Naive B cell (primary cell): ENCODE results near the gene SFSWAP. TPM values are rescaled to one million over a fixed set of nuclear protein-coding genes. Genes with fewer than 3 reads are reported as not detected.

ENCODE experiments used
- ATAC-seq, 2 donors: fragments of 150-1000 bp; cut with Tn5 transposase; 2 replicates each; pipeline ENCODE4 v1.10.0; 2021; ENCODE audit warnings: low read depth in 2 of 2, mild to moderate bottlenecking in 2 of 2, moderate library complexity in 2 of 2
- DNase-seq: peaks from one replicate; pipeline ENCODE4 v3.0.0; 2022
- H3K27ac Mint-ChIP-seq, 6 donors: one replicate each; pipeline ENCODE4 v1.8.0; 2020 to 2022; ENCODE audit warnings: mild to moderate bottlenecking in 6 of 6, mixed read lengths in 6 of 6, moderate library complexity in 5 of 6, inconsistent platforms in 2 of 6
- H3K27me3 Mint-ChIP-seq, 3 donors: one replicate each; pipeline ENCODE4 v1.8.0; 2021 to 2022; ENCODE audit warnings: mixed read lengths in 3 of 3, mild to moderate bottlenecking in 1 of 3
- H3K36me3 Mint-ChIP-seq, 2 donors: one replicate each; pipeline ENCODE4 v1.8.0; 2020 to 2022; ENCODE audit warnings: mixed read lengths in 2 of 2, inconsistent platforms in 1 of 2, mild to moderate bottlenecking in 1 of 2
- H3K4me1 Mint-ChIP-seq, 3 donors: one replicate each; pipeline ENCODE4 v1.8.0; 2020 to 2022; ENCODE audit warnings: mixed read lengths in 3 of 3, inconsistent platforms in 1 of 3, mild to moderate bottlenecking in 1 of 3, moderate library complexity in 1 of 3
- H3K4me3 Mint-ChIP-seq, 8 donors: one replicate each; pipeline ENCODE4 v1.8.0; 2020 to 2022; ENCODE audit warnings: mild to moderate bottlenecking in 8 of 8, mixed read lengths in 8 of 8, moderate library complexity in 8 of 8, inconsistent platforms in 2 of 8
- H3K9me3 Mint-ChIP-seq, 7 donors: one replicate each; pipeline ENCODE4 v1.8.0; 2020 to 2022; ENCODE audit warnings: mixed read lengths in 7 of 7, mild to moderate bottlenecking in 5 of 7, inconsistent platforms in 2 of 7, moderate library complexity in 1 of 7
- polyA plus RNA-seq, 6 donors: library from polyadenylated mRNA; unstranded; fragments of 300-500 nt; fragmentation: Illumina TruSeq; gene quantifications; one replicate each; pipeline ENCODE4 v1.2.3, GENCODE V29; 2021; ENCODE audit warnings: low read depth in 6 of 6

Gene SFSWAP
- polyA plus RNA-seq, 6 donors from 2014 or later = 10.0 to 33.5 (median 19.0) TPM

GRCh38 chr12:131682510-131682895 lies 28.4 kb upstream of the SFSWAP start:
- H3K27ac Mint-ChIP-seq = no peak overlapping the region
- H3K9me3 Mint-ChIP-seq = no peaks in the 10 kb centered on the region
- DNase-seq = no peak
- H3K27me3 Mint-ChIP-seq = peaks cover 5 to 25% (median 22%) of the 10 kb centered on the region in 3 donors
- peak overlapping the region in 2 of 8 donors; percentile 30 to 31 for H3K4me3 Mint-ChIP-seq
- H3K4me1 Mint-ChIP-seq = peaks cover 0 to 11% (median 4%) of the 10 kb centered on the region in 3 donors
- H3K36me3 Mint-ChIP-seq = no peaks in the 10 kb centered on the region
- peak in 1 of 2 donors; percentile 11 for ATAC-seq

GRCh38 chr12:131683266-131684014 lies 27.4 kb upstream of the SFSWAP start:
- Mint-ChIP-seq H3K4me3 (no peak overlapping the region), H3K27me3 (peaks cover 5 to 24% (median 23%) of the 10 kb centered on the region in 3 donors), H3K9me3 (peaks cover 0 to 5% (median 0%) of the 10 kb centered on the region in 7 donors), H3K36me3 (no peaks in the 10 kb centered on the region), H3K27ac (peak overlapping the region in 1 of 6 donors; percentile 17), H3K4me1 (peaks cover 0 to 11% (median 8%) of the 10 kb centered on the region in 3 donors)
- ATAC-seq (no peak), DNase-seq (no peak)

- Mint-ChIP-seq H3K36me3 (no peaks in the 10 kb centered on the region), H3K9me3 (peaks cover 0 to 12% (median 0%) of the 10 kb centered on the region in 7 donors), H3K27me3 (peaks cover 5 to 31% (median 16%) of the 10 kb centered on the region in 3 donors), H3K4me3 (no peak overlapping the region), H3K27ac (no peak overlapping the region), H3K4me1 (peaks cover 0 to 11% (median 10%) of the 10 kb centered on the region in 3 donors)
- no peak for ATAC-seq
- DNase-seq = no peak
These were observed 26.7 kb upstream of the SFSWAP start for GRCh38 chr12:131684015-131684725.

GRCh38 chr12:131687346-131688125 lies 23.4 kb upstream of the SFSWAP start:
- DNase-seq (no peak), ATAC-seq (no peak)
- no peaks in the 10 kb centered on the region for H3K36me3 Mint-ChIP-seq
- H3K4me3 Mint-ChIP-seq = no peak overlapping the region
- peaks cover 0 to 9% (median 0%) of the 10 kb centered on the region in 3 donors for H3K4me1 Mint-ChIP-seq
- no peak overlapping the region for H3K27ac Mint-ChIP-seq
- H3K9me3 Mint-ChIP-seq = peaks cover 0 to 12% (median 0%) of the 10 kb centered on the region in 7 donors
- H3K27me3 Mint-ChIP-seq = peaks cover 4 to 40% (median 23%) of the 10 kb centered on the region in 3 donors

GRCh38 chr12:131688131-131688844 lies 22.6 kb upstream of the SFSWAP start:
- H3K27me3 Mint-ChIP-seq = peaks cover 4 to 36% (median 20%) of the 10 kb centered on the region in 3 donors
- DNase-seq (no peak), ATAC-seq (no peak)
- no peak overlapping the region for H3K27ac Mint-ChIP-seq
- peaks cover 0 to 12% (median 0%) of the 10 kb centered on the region in 7 donors for H3K9me3 Mint-ChIP-seq
- peaks cover 0 to 6% (median 0%) of the 10 kb centered on the region in 3 donors for H3K4me1 Mint-ChIP-seq
- H3K4me3 Mint-ChIP-seq = no peak overlapping the region
- no peaks in the 10 kb centered on the region for H3K36me3 Mint-ChIP-seq

- Mint-ChIP-seq H3K4me1 (peaks cover 0 to 6% (median 0%) of the 10 kb centered on the region in 3 donors), H3K36me3 (no peaks in the 10 kb centered on the region), H3K9me3 (peaks cover 0 to 12% (median 0%) of the 10 kb centered on the region in 7 donors), H3K4me3 (no peak overlapping the region), H3K27ac (no peak overlapping the region), H3K27me3 (peaks cover 4 to 39% (median 22%) of the 10 kb centered on the region in 3 donors)
- ATAC-seq = no peak
- DNase-seq = no peak
These were observed 22.1 kb upstream of the SFSWAP start for GRCh38 chr12:131688845-131689154.

- Mint-ChIP-seq H3K9me3 (peaks cover 0 to 12% (median 0%) of the 10 kb centered on the region in 7 donors), H3K4me1 (peaks cover 0 to 6% (median 0%) of the 10 kb centered on the region in 3 donors), H3K27me3 (peaks cover 8 to 41% (median 33%) of the 10 kb centered on the region in 3 donors), H3K36me3 (no peaks in the 10 kb centered on the region), H3K27ac (no peak overlapping the region), H3K4me3 (no peak overlapping the region)
- ATAC-seq = no peak
- DNase-seq = no peak
These were observed 20.6 kb upstream of the SFSWAP start for GRCh38 chr12:131690320-131690719.

GRCh38 chr12:131692431-131692830 lies 18.5 kb upstream of the SFSWAP start:
- H3K4me3 Mint-ChIP-seq = no peak overlapping the region
- peaks cover 0 to 6% (median 0%) of the 10 kb centered on the region in 3 donors for H3K4me1 Mint-ChIP-seq
- H3K36me3 Mint-ChIP-seq = no peaks in the 10 kb centered on the region
- ATAC-seq (no peak), DNase-seq (no peak)
- peaks cover 8 to 50% (median 41%) of the 10 kb centered on the region in 3 donors for H3K27me3 Mint-ChIP-seq
- H3K27ac Mint-ChIP-seq = peak overlapping the region in 2 of 6 donors; percentile 60 to 70
- peaks cover 0 to 12% (median 0%) of the 10 kb centered on the region in 7 donors for H3K9me3 Mint-ChIP-seq

- ATAC-seq (no peak), DNase-seq (no peak)
- Mint-ChIP-seq H3K4me1 (peaks cover 0 to 4% (median 0%) of the 10 kb centered on the region in 3 donors), H3K27ac (no peak overlapping the region), H3K4me3 (no peak overlapping the region), H3K9me3 (peaks cover 0 to 11% (median 0%) of the 10 kb centered on the region in 7 donors), H3K36me3 (no peaks in the 10 kb centered on the region), H3K27me3 (peaks cover 8 to 50% (median 43%) of the 10 kb centered on the region in 3 donors)
These were observed 17.7 kb upstream of the SFSWAP start for GRCh38 chr12:131693149-131693548.

- Mint-ChIP-seq H3K4me1 (no peaks in the 10 kb centered on the region), H3K36me3 (no peaks in the 10 kb centered on the region), H3K27ac (no peak overlapping the region), H3K9me3 (no peaks in the 10 kb centered on the region), H3K27me3 (peaks cover 8 to 49% (median 45%) of the 10 kb centered on the region in 3 donors), H3K4me3 (no peak overlapping the region)
- DNase-seq = no peak
- ATAC-seq = no peak
These were observed 16.6 kb upstream of the SFSWAP start for GRCh38 chr12:131694116-131694838.

GRCh38 chr12:131695968-131696367 lies 14.9 kb upstream of the SFSWAP start:
- Mint-ChIP-seq H3K27me3 (peaks cover 4 to 55% (median 46%) of the 10 kb centered on the region in 3 donors), H3K9me3 (peaks cover 0 to 1% (median 0%) of the 10 kb centered on the region in 7 donors), H3K4me3 (peak overlapping the region in 1 of 8 donors; percentile 48), H3K36me3 (no peaks in the 10 kb centered on the region), H3K4me1 (no peaks in the 10 kb centered on the region), H3K27ac (no peak overlapping the region)
- ATAC-seq = no peak
- DNase-seq = no peak

GRCh38 chr12:131698286-131698685 lies 12.6 kb upstream of the SFSWAP start:
- ATAC-seq = no peak
- no peak for DNase-seq
- H3K36me3 Mint-ChIP-seq = peaks cover 0 to under 1% of the 10 kb centered on the region in 2 donors
- H3K27me3 Mint-ChIP-seq = peaks cover 4 to 42% (median 35%) of the 10 kb centered on the region in 3 donors
- H3K9me3 Mint-ChIP-seq = peaks cover 0 to 3% (median 1%) of the 10 kb centered on the region in 7 donors
- H3K27ac Mint-ChIP-seq = no peak overlapping the region
- no peak overlapping the region for H3K4me3 Mint-ChIP-seq
- H3K4me1 Mint-ChIP-seq = no peaks in the 10 kb centered on the region
